GM23248 (cell line): ENCODE data around the gene SPDEF.

ENCODE experiments used
- EZH2 ChIP-seq: fragments of 200-600 bp; sonication (generic); IDR thresholded peaks from 2 replicates; pipeline ENCODE4 v1.6.1; 2018; ENCODE audit warnings: antibody characterized with exemption, mild to moderate bottlenecking; ENCODE audit not compliant: insufficient read depth, poor library complexity, severe bottlenecking
- EZH2phosphoT487 ChIP-seq: fragments of 200-600 bp; sonication (generic); IDR thresholded peaks from 2 replicates; pipeline ENCODE4 v1.6.1; 2018; ENCODE audit warnings: antibody characterized with exemption, moderate library complexity, mild to moderate bottlenecking, low read depth; ENCODE audit not compliant: insufficient read depth

- TF ChIP-seq EZH2 (no peak), EZH2phosphoT487 (no peak)
Measured at GRCh38 chr6:34585108-34585507, 29.0 kb upstream of the SPDEF start.
